KOPT-K1 (cell line): ENCODE data around the gene ALDH1A2.
"Not testable (repeated sequence)": the region's sequence is repeated elsewhere in the genome, so short reads cannot be mapped to it uniquely, and the experiment has no call there.

Experiments
- H3K27ac ChIP-seq: fragments of 200-600 bp; sonication (generic); 2 replicates; pipeline ENCODE4 v1.5.1; 2016; ENCODE audit warnings: antibody characterized with exemption, mild to moderate bottlenecking, low read depth, low read length; ENCODE audit not compliant: poor library complexity, severe bottlenecking
- H3K36me3 ChIP-seq: fragments of 200-600 bp; sonication (generic); 2 replicates; pipeline ENCODE4 v1.5.1; 2017; ENCODE audit warnings: antibody characterized with exemption, mild to moderate bottlenecking, low read length, moderate library complexity; ENCODE audit not compliant: insufficient read depth
- H3K9me3 ChIP-seq: fragments of 200-600 bp; sonication (generic); 2 replicates; pipeline ENCODE4 v1.5.1; 2017; ENCODE audit warnings: antibody characterized with exemption, low read length, mild to moderate bottlenecking; ENCODE audit not compliant: insufficient read depth, poor library complexity, severe bottlenecking

ALDH1A2 gene

GRCh38 chr15:58010983-58011382, 54.5 kb downstream of the ALDH1A2 start:
- no peak overlapping the region for H3K27ac ChIP-seq
- no peaks in the 10 kb centered on the region for H3K36me3 ChIP-seq
- no peaks in the 10 kb centered on the region for H3K9me3 ChIP-seq

DNA sequence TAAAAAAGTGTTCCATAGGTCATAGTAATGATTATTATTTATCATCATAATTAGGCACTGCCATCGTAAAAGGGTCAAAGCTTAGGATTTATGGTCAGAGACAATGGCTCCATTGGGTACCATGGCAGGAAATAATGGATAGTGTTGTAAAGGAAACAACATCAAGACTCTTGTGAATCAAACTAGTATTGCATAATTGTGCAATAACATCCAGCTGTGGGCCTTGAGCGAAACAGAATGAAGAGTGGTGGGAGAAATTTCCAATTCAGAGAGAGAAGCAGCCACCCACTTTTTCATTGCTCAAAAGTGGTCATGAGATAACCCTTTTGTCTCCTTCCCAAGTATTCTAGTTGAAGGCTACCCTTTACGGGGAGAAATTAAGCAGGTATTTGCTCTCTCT, 61.7 kb downstream of the ALDH1A2 start:
- Histone ChIP-seq H3K27ac (no peak overlapping the region), H3K9me3 (peaks cover 11% of the 10 kb centered on the region), H3K36me3 (no peaks in the 10 kb centered on the region)

DNA sequence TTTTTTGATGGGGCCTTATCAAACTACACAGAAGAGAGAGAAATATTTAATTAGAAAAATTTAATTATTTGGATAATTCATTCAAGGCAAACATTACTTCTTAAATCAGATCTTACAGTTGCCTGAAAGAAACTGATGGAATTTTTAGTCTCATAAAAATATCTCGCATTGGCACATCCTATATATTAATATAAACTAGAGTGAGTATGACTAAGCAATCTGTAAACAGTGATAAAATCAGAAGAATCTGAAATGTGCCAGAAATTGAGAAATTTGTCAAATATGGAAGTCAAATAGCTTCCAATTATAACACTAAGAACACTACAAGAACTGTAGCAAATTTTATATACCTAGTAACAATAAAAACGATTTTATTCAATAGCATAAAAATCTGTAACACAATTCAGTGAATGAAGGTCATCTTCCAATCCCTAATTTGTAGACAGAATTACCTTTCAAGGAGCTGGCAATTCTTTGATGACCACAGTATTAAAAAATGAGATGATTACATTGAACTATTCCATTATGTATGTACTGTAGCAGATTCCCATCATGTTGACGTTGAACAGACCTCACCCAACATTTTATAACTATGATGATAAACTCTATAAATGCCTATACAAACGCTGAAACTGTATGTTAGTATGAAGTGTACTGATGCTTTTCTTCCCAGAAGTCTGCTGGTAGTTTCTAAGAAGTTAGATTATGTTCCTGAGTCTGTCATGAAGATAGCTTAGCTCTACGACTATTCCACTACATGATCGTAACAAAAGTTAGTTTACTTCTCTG, 63.0 kb downstream of the ALDH1A2 start:
- H3K9me3 ChIP-seq: peaks cover 13% of the 10 kb centered on the region
- H3K27ac ChIP-seq: no peak overlapping the region
- no peaks in the 10 kb centered on the region for H3K36me3 ChIP-seq

GRCh38 chr15:57999699-58000098, 65.8 kb downstream of the ALDH1A2 start:
- not testable (repeated sequence) for H3K36me3 ChIP-seq, H3K27ac ChIP-seq
- peaks cover 13% of the 10 kb centered on the region for H3K9me3 ChIP-seq

- H3K27ac ChIP-seq: no peak overlapping the region
- H3K36me3 ChIP-seq: no peaks in the 10 kb centered on the region
- H3K9me3 ChIP-seq: peaks cover 13% of the 10 kb centered on the region
Measured at GRCh38 chr15:57996561-57996960, 69.0 kb downstream of the ALDH1A2 start.

DNA sequence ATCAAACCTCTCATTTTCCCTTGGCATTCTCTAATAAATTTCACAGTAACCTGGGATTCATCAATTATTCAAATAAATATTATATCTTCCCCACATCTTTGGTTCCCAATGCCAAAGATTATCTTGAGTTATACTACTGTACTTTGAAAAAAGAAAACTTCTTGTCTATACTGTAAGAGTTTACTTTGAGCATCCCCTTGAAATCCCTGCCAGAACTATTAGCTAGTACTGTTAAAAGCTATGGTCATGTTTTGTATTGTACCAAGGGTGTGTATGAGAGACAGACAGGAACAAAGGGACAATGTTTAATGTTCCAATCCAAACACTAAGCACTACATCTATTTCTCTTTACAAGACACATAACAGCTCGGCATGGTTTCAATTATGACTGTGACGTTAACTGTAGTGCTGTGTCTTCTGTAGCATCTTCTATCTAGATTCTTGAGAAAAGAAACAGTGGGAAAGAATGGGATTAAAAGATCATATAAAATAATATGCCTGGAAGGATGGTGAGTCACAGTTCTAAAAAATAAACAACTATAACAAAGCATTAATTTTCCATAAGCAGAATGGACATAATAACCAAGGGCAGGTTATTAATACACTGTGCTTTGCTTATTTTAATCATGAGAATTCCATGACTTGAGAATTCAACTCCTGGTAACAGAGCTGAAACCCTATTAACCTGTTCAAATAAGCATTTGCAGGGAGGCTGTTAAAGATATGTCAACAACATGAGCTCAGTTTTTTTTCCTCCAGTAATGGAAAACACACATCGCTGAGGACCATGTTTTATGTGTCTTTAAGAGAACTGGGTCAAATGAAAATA, 71.1 kb downstream of the ALDH1A2 start:
- Histone ChIP-seq H3K27ac (no peak overlapping the region), H3K9me3 (peaks cover 8% of the 10 kb centered on the region), H3K36me3 (no peaks in the 10 kb centered on the region)

DNA sequence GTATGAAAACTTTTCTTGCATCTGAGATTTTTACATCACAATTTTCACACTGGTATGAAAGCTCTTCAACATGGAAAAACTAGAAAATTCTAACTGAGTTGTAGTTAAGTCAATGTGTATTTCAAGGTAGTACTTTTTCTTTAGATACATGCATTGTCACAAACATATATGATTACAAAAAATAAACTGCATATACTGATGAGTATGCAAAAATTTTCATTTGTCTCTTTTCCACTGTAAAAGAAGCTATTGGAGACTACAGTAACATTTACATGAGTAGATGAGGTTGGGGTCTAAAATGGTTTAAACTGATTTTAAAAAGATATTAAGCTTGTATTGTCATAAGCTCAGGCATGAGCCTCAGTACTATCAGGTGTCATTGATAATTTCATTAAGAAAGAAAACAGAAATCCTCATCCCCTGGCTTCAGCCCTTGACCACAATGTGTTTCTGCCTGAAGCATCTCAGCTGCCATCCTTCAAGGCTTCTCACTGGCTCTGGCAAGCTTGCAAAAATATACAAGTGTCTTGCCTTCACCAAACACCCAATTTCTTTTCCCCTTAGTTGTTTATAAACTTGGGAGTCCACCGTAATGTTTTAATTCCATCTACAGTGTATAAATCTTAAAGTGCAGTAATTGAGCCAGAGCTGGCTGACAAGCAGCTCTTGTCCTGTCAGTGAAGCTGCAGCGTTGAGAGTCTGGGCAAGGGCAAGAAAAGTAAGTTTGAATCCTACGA, 71.9 kb downstream of the ALDH1A2 start:
- H3K27ac ChIP-seq: no peak overlapping the region

GRCh38 chr15:57992761-57993355, 72.7 kb downstream of the ALDH1A2 start:
- Histone ChIP-seq H3K27ac (no peak overlapping the region), H3K9me3 (no peaks in the 10 kb centered on the region), H3K36me3 (no peaks in the 10 kb centered on the region)

More for the DNA sequence above, 71.9 kb downstream of the ALDH1A2 start:
- Histone ChIP-seq H3K36me3 (no peaks in the 10 kb centered on the region), H3K9me3 (no peaks in the 10 kb centered on the region)

- Histone ChIP-seq H3K9me3 (no peaks in the 10 kb centered on the region), H3K36me3 (no peaks in the 10 kb centered on the region), H3K27ac (no peak overlapping the region)
Measured at GRCh38 chr15:57973534-57973933, 92.0 kb downstream of the ALDH1A2 start.

DNA sequence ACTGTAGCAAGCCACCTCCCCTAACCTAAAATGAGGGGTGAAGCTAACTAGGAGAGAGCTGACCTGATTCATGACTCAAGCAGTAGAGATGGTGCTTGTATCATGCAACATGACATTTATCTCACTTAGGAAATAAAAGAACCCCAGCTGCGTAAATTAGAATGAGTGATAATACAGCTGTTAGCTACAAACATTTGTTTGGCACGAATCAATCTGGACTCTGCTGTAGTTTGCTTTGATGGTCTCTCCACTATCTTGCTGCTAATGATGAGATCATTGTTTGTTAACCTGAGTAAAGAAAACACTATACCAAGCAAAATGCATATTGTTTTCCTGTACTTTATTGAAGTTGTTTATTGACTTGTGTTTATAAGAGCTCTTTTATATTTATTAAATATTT, 92.6 kb downstream of the ALDH1A2 start:
- Histone ChIP-seq H3K27ac (no peak overlapping the region), H3K36me3 (no peaks in the 10 kb centered on the region), H3K9me3 (no peaks in the 10 kb centered on the region)

GRCh38 chr15:57969996-57970395, 95.5 kb downstream of the ALDH1A2 start:
- Histone ChIP-seq H3K9me3 (no peaks in the 10 kb centered on the region), H3K36me3 (no peaks in the 10 kb centered on the region), H3K27ac (no peak overlapping the region)

DNA sequence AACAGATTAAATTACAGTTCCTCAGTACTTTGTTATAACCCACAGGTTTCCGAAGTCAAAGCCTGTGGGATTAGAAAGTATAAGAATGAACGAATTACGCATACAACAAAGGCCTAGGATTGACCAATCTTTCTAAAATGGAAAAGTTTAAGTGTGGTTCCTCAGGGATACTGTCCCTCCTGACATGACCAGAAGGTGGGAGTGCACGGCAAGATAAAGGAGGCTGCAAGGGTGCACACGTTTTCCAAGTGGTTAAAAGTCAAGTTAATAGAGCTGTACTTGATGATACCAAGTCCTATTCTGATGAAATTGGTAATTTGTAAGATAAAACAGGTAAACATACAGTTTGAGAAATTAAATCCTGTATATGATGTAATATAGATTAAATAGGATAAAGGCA, 96.2 kb downstream of the ALDH1A2 start:
- Histone ChIP-seq H3K9me3 (no peaks in the 10 kb centered on the region), H3K36me3 (no peaks in the 10 kb centered on the region), H3K27ac (no peak overlapping the region)

DNA sequence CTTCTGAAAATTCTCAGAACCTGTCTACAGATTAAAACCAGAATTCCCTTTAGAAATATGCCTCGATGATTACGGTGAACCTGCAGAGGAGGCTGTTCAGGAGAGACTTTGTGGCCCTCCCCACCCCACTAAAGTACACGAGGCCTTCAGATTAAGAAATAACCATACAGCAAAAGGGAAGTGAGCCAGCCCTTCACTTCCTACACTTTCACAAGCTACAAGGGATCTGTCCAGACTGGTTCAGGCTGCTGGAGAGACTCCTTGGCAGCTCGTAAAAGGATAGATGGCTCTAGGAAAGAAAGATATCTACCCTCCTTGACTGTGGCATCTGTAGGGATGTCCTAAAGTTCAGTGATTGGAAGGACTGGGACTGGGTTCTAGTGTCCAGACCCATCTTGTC, 102.6 kb downstream of the ALDH1A2 start:
- Histone ChIP-seq H3K9me3 (no peaks in the 10 kb centered on the region), H3K36me3 (no peaks in the 10 kb centered on the region), H3K27ac (no peak overlapping the region)

- no peaks in the 10 kb centered on the region for H3K36me3 ChIP-seq
- H3K27ac ChIP-seq: no peak overlapping the region
- no peaks in the 10 kb centered on the region for H3K9me3 ChIP-seq
Measured at GRCh38 chr15:57961919-57962318, 103.6 kb downstream of the ALDH1A2 start.

- Histone ChIP-seq H3K27ac (no peak overlapping the region), H3K9me3 (no peaks in the 10 kb centered on the region), H3K36me3 (no peaks in the 10 kb centered on the region)
Measured at GRCh38 chr15:57957113-57957512, 108.4 kb downstream of the ALDH1A2 start.
